SU-DHL-6 (cell line): ENCODE data around the gene HCAR3.
"Not testable (repeated sequence)": the region's sequence is repeated elsewhere in the genome, so short reads cannot be mapped to it uniquely, and the experiment has no call there.

Source experiments
- CTCF ChIP-seq: fragments of 200-600 bp; sonication (generic); IDR thresholded peaks from one replicate; pipeline ENCODE4 v1.5.1; 2017; ENCODE audit warnings: antibody characterized with exemption, mild to moderate bottlenecking, low read length, moderate library complexity; ENCODE audit not compliant: insufficient read depth, poor library complexity, severe bottlenecking
- EZH2phosphoT487 ChIP-seq: fragments of 200-600 bp; sonication (generic), shearing (Covaris generic); conservative IDR thresholded peaks from 2 replicates; pipeline ENCODE4 v1.6.1; 2018; ENCODE audit warnings: mild to moderate bottlenecking, antibody characterized with exemption, low read length, moderate library complexity, mixed read lengths

DNA sequence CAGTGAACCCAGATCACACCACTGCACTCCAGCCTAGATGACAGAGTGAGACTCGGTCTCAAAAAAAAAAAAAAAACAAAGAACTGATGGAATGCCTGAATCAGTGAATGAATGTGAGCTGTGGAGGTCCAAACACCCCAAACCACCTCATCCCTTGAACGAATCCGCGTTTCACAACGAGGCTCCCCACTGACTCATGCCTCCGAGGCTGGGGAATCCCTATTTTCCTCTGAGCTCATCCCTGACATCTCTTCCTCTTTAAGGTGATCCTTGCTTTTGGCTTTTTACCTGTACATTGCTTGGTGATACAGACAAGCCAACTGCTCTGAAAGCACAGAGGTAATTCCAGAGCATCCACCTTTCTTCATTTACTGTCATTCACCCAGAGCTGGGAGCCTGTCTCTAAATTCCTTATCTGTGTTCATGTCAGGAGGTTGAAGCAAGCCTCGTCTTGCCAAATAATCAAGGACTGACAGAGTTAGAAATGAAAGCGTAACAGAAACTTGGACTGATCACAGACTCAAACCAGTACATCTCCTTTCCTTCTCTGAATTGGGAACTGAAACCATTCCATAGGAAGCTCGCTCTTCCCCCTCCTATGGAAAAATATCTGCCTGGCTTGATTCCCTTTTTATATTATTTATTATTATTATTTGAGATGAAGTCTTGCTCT lies 16.4 kb downstream of the HCAR3 start:
- not testable (repeated sequence) for TF ChIP-seq CTCF, EZH2phosphoT487
